HepG2 (cell line): Measurements from ENCODE around the gene SLC35F6. TPM values are rescaled to one million over a fixed set of nuclear protein-coding genes. Genes with fewer than 3 reads are reported as not detected.

Experiments
- AHDC1 ChIP-seq: sonication (generic); formaldehyde crosslinking; IDR thresholded peaks from 2 replicates; pipeline ENCODE4 v1.5.1; 2020; ENCODE audit warnings: mild to moderate bottlenecking, missing genetic modification reagents, borderline replicate concordance
- CBX1 ChIP-seq: IDR thresholded peaks from one replicate; pipeline ENCODE4 v1.6.1; 2016; ENCODE audit warnings: antibody characterized with exemption, low read depth
- EP300 ChIP-seq, 3 experiments: sonication (generic) in 1 of 3; formaldehyde crosslinking in 1 of 3; IDR thresholded peaks; 2 replicates each; pipeline versions ENCODE4 v1.5.1 to v1.6.1; 2011 to 2020; ENCODE audit warnings: low read depth in 2 of 3, low read length in 2 of 3, borderline replicate concordance in 1 of 3, improper control_type of control experiment in 1 of 3, mild to moderate bottlenecking in 1 of 3, missing genetic modification reagents in 1 of 3, moderate library complexity in 1 of 3
- FLYWCH1 ChIP-seq: sonication (generic); formaldehyde crosslinking; IDR thresholded peaks from 2 replicates; pipeline ENCODE4 v1.8.1; 2023; ENCODE audit warnings: mild to moderate bottlenecking, missing genetic modification reagents
- FOSL2 ChIP-seq: sonication (generic); formaldehyde crosslinking; IDR thresholded peaks from 2 replicates; pipeline ENCODE4 v1.4.0; 2020; ENCODE audit warnings: missing genetic modification reagents
- FOXK2 ChIP-seq: fragments of 450-650 bp; IDR thresholded peaks from 2 replicates; pipeline ENCODE4 v1.6.1; 2016
- MLXIP ChIP-seq: sonication (generic); formaldehyde crosslinking; IDR thresholded peaks from 2 replicates; pipeline ENCODE4 v1.9.0; 2021; ENCODE audit warnings: missing genetic modification reagents, borderline replicate concordance
- PRDM15 ChIP-seq: sonication (generic); formaldehyde crosslinking; IDR thresholded peaks from 2 replicates; pipeline ENCODE4 v1.4.0; 2020; ENCODE audit warnings: missing genetic modification reagents
- RFX1 ChIP-seq: fragments of 450-650 bp; IDR thresholded peaks from 2 replicates; pipeline ENCODE4 v1.6.1; 2017
- SP1 ChIP-seq, 2 experiments: fragments of 450-650 bp in 1 of 2; sonication (generic) in 1 of 2; formaldehyde crosslinking in 1 of 2; IDR thresholded peaks; 2 replicates each; pipeline versions ENCODE4 v1.4.0 to v1.6.1; 2016 to 2020; ENCODE audit warnings: missing genetic modification reagents in 1 of 2
- ZFP91 ChIP-seq: sonication (generic); formaldehyde crosslinking; IDR thresholded peaks from 2 replicates; pipeline ENCODE4 v1.9.0; 2022; ENCODE audit warnings: missing genetic modification reagents, mild to moderate bottlenecking, borderline replicate concordance
- ZNF460 ChIP-seq: sonication (generic); formaldehyde crosslinking; IDR thresholded peaks from 2 replicates; pipeline ENCODE4 v1.5.1; 2020; ENCODE audit warnings: missing genetic modification reagents, mild to moderate bottlenecking, borderline replicate concordance
- ZNF615 ChIP-seq: sonication (generic); formaldehyde crosslinking; IDR thresholded peaks from 2 replicates; pipeline ENCODE4 v1.5.0; 2020; ENCODE audit warnings: mild to moderate bottlenecking, missing genetic modification reagents, borderline replicate concordance
- polyA plus RNA-seq, 8 experiments: library from polyadenylated mRNA; depleted of rRNA in 3 of 8; stranded (reverse) in 7 of 8; unstranded in 1 of 8; fragments of >200 nt; fragmentation: Illumina TruSeq in 4 of 8; extraction: Trizol in 4 of 8; gene quantifications; 2 replicates each; pipeline versions ENCODE4 v1.2.1 to v1.2.3, GENCODE V29; 2011 to 2016; ENCODE audit warnings: low read depth in 4 of 8, missing spikeins in 1 of 8, mixed read lengths in 1 of 8; ENCODE audit not compliant: insufficient read depth in 1 of 8
- total RNA-seq, 5 experiments: library from RNA; depleted of rRNA; stranded (reverse); fragments of >200 nt; fragmentation: Illumina TruSeq; extraction: Trizol; gene quantifications; 2 replicates each; pipeline ENCODE4 v1.2.3, GENCODE V29; 2016; ENCODE audit warnings: low read depth in 1 of 5

Gene SLC35F6
- total and polyA plus RNA-seq, 2 of the 13 experiments (the other 11 are each of a cell fraction or from before 2014, with no cell fraction given): 15.2 to 21.2 TPM

- TF ChIP-seq CBX1 (no peak), EP300 (IDR thresholded peaks at IDR 0.05; ENCODE audit: low read depth in 2 of 2, low read length in 2 of 2) (peak in 1 of 2 experiments; percentile 42; a peak in 1 of 4 replicates), EP300 (CRISPR knock-in tag; IDR thresholded peaks at IDR 0.05; ENCODE audit: borderline replicate concordance) (no peak), ZNF615 (CRISPR knock-in tag) (no peak), PRDM15 (CRISPR knock-in tag) (no peak), MLXIP (CRISPR knock-in tag) (no peak), ZFP91 (no peak), FLYWCH1 (CRISPR knock-in tag) (no peak), RFX1 (no peak), SP1 (IDR thresholded peaks at IDR 0.05) (no peak), SP1 (CRISPR knock-in tag; IDR thresholded peaks at IDR 0.05) (no peak), FOSL2 (CRISPR knock-in tag) (peak; percentile 66; the same call in 1 of the 2 replicates), ZNF460 (CRISPR knock-in tag) (no peak), AHDC1 (CRISPR knock-in tag) (no peak), FOXK2 (peak; percentile 86)
Measured at GRCh38 chr2:26772064-26773001, 8.2 kb downstream of the SLC35F6 start (continued).
